Stomach (tissue), 4 donors: Measurements from ENCODE around the gene PHACTR3.

Experiments used
- POLR2A ChIP-seq, 4 donors: fragments of 450-650 bp; IDR thresholded peaks; one replicate each; pipeline ENCODE4 v1.6.1; 2016; ENCODE audit warnings: antibody characterized with exemption in 4 of 4, control low read depth in 2 of 4, mild to moderate bottlenecking in 1 of 4, moderate library complexity in 1 of 4
- TF ChIP-seq, protein P1 (sequence below), 7 experiments: fragments of 450-650 bp in 4 of 7; fragments of 200-600 bp in 3 of 7; sonication (generic) in 3 of 7; IDR thresholded peaks; one replicate each; pipeline ENCODE4 v1.5.1; 2016 to 2019; ENCODE audit warnings: antibody characterized with exemption in 7 of 7, control low read depth in 2 of 7, mild to moderate bottlenecking in 1 of 7

DNA sequence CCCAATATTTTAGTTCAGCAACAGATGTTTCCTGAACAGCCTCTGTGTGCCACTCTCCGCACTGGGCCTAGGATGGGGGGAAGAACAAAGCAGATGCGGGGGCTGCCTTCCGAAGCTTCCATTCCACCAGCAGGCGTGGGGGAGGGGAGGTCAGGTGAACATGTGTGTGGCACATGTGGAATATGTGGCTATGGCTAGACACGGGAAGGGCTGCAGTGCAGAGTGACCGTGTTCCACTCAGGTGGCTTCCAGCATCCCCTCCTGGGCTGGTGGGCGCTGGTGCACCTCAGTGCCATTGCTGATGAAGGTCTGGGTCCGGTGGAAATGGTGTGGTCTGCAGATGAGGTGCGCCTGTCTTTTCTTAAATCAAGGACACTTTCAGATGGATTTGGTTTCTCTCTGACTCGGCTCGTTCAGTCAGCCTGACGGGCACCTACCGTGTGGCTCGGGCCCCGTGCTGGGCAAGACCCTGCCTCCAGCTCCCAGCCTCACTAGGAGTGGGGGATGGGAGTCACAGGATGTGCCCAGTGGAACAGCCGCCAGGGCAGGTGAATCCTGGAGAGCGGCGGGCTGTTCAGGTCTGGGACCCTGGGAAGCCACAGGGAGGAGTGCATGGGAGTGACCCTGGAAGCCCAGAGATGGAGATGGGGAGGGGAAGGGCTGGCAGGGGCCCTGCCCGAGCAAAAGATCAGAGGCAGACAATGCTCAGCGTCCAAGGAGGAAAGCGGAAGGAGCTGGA lies 218.1 kb downstream of the PHACTR3 start:
- no peak for TF ChIP-seq POLR2A (IDR thresholded peaks at IDR 0.05)
- TF ChIP-seq, protein P1, sequence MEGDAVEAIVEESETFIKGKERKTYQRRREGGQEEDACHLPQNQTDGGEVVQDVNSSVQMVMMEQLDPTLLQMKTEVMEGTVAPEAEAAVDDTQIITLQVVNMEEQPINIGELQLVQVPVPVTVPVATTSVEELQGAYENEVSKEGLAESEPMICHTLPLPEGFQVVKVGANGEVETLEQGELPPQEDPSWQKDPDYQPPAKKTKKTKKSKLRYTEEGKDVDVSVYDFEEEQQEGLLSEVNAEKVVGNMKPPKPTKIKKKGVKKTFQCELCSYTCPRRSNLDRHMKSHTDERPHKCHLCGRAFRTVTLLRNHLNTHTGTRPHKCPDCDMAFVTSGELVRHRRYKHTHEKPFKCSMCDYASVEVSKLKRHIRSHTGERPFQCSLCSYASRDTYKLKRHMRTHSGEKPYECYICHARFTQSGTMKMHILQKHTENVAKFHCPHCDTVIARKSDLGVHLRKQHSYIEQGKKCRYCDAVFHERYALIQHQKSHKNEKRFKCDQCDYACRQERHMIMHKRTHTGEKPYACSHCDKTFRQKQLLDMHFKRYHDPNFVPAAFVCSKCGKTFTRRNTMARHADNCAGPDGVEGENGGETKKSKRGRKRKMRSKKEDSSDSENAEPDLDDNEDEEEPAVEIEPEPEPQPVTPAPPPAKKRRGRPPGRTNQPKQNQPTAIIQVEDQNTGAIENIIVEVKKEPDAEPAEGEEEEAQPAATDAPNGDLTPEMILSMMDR (IDR thresholded peaks at IDR 0.05): no peak
